Left colon (tissue), 2 donors: ENCODE results near the gene LRRC45. TPM values are rescaled to one million over a fixed set of nuclear protein-coding genes. Genes with fewer than 3 reads are reported as not detected.

ENCODE experiments used
- ATAC-seq: fragments of 200-7000 bp; cut with Tn5 transposase; one replicate; pipeline ENCODE4 v1.9.1; 2020; ENCODE audit warnings: mild to moderate bottlenecking, moderate library complexity
- DNase-seq, 2 donors: peaks; one replicate each; pipeline ENCODE4 v3.0.0-alpha.2; 2020
- intact Hi-C, 2 donors: fragments of 100-400 bp; cut with DNase I in 1 of 2; cut with micrococcal nuclease in 1 of 2; formaldehyde crosslinking; loops; one replicate each; pipeline versions ENCODE4 v1.11.2 to v1.14.0; 2022; cut with DNase I, micrococcal nuclease
- total RNA-seq, 2 donors: library from RNA; stranded (reverse); fragmentation: NEBNext Ultra II Directional; extraction: Animal tissue kit (Norgen Biotek cat#: 25700); gene quantifications; one replicate each; pipeline ENCODE4 v1.2.1, GENCODE V29; 2021
- donor health status: DM: no; HTN: no; CAD: no.
- donor health status: DM: yes; HTN: yes; CAD: no.

Gene LRRC45
- total RNA-seq, 2 donors from 2014 or later = 14.2 to 20.8 TPM

GRCh38 chr17:82004517-82005455 lies 18.3 kb upstream of the LRRC45 start:
- no peak for ATAC-seq
- intact Hi-C loops = no loop called here
- DNase-seq = no peak

GRCh38 chr17:82005701-82006348 lies 17.3 kb upstream of the LRRC45 start:
- intact Hi-C loops = no loop called here
- DNase-seq (no peak), ATAC-seq (no peak)

GRCh38 chr17:82006468-82007227 lies 16.5 kb upstream of the LRRC45 start:
- DNase-seq = no peak
- intact Hi-C loops = no loop called here
- ATAC-seq = no peak

- DNase-seq = no peak
- no peak for ATAC-seq
- intact Hi-C loops = no loop called here
These were observed 15.9 kb upstream of the LRRC45 start for GRCh38 chr17:82007228-82007494.

DNA sequence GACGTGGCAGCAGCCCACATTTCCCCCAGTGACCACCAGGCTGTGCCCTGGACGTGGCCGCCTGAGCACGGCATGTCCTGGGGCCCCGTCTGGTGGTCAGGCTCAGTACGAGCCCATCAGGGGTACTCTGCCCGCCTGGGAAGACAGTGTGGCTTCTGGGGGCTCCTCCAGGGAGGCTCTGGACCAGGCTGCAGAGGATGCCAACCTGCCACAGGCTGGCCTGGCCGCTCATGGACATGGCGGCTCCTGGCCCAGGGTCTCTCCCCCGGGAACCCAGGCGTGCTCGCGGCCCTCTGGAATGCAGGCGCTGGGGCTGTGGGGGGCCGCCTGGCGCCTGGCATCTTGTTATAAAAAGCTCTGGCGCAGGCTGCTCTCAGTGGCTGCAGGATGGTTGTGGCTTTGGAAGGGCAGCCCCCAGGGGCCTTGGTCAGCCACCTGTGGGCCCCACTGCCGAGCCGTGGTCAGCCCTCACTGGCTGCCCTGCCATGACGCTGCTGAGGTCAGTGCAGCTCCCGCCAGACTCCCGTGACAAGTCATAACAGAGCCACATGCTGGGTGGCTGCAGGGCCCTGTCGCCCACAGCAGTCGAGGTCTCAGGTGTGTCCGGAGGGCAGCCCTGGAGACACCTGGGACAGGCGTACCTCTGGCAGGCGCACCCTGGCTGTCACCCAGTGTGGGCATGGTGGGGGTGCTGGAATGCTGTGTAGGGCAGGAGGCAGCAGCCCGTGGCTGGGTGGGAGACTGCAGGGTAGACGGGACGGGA lies 15.4 kb upstream of the LRRC45 start:
- ATAC-seq (no peak), DNase-seq (no peak)
- intact Hi-C loops = no loop called here

- DNase-seq (no peak), ATAC-seq (no peak)
- intact Hi-C loops = no loop called here
These were observed 14.7 kb upstream of the LRRC45 start for GRCh38 chr17:82008258-82008940.

- no peak for ATAC-seq
- intact Hi-C loops = no loop called here
- no peak for DNase-seq
These were observed 14.1 kb upstream of the LRRC45 start for GRCh38 chr17:82008941-82009405.

DNA sequence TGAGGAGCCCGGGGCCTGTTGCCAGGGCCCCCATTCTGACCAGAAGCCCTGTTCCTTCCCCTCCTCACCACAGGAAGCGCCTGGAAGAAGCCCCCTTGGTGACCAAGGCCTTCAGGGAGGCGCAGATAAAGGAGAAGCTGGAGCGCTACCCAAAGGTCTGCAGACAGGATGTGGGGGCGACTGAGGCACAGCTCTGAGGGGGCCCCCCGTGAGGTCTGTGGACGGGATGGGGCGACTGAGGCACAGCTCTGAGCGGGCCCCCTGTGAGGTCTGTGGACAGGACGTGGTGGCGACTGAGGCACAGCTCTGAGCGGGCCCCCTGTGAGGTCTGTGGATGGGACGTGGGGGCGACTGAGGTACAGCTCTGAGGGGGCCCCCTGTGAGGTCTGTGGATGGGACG lies 13.7 kb upstream of the LRRC45 start:
- DNase-seq = no peak
- ATAC-seq = no peak
- intact Hi-C loops = no loop called here

GRCh38 chr17:82010575-82011525 lies 12.3 kb upstream of the LRRC45 start:
- ATAC-seq = no peak
- intact Hi-C loops = no loop called here

DNA sequence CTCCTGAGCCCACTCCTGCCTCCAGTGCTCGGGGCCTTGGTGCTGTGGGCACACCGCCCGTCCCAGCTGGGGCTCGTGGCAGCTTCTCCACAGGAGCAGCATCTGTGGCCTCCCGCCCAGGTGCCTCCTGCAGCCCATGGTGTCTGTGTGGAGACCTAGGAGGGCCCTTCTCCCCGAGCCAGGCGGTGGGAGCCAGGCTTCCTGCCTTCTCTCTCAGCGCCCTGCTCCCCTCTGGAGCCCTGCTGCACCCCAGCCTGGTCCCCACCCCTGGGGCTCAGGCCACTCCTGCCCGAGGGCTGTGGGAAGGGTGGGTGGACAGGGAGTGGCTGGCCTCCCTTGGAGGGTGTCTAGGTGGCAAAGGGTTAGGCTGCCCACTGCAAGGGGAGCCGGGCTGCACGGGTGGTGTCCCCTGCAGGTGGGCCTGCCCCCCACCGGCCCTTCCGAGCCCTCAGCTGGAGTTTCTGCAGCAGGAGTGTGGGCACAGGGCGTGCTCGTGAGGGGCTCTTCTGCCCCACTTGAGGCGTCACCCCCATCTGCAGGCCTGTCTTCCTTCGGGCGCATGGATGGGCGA lies 11.4 kb upstream of the LRRC45 start:
- ATAC-seq (no peak), DNase-seq (no peak)
- intact Hi-C loops = no loop called here

More at GRCh38 chr17:82010575-82011525, 12.3 kb upstream of the LRRC45 start:
- no peak for DNase-seq

- no peak for ATAC-seq
- no peak for DNase-seq
- intact Hi-C loops = no loop called here
These were observed 10.9 kb upstream of the LRRC45 start for GRCh38 chr17:82012261-82012639.

- ATAC-seq = no peak
- intact Hi-C loops = no loop called here
- no peak for DNase-seq
These were observed 10.3 kb upstream of the LRRC45 start for GRCh38 chr17:82012640-82013295.

- ATAC-seq (no peak), DNase-seq (no peak)
- intact Hi-C loops = no loop called here
These were observed 9.8 kb upstream of the LRRC45 start for GRCh38 chr17:82013341-82013740.

DNA sequence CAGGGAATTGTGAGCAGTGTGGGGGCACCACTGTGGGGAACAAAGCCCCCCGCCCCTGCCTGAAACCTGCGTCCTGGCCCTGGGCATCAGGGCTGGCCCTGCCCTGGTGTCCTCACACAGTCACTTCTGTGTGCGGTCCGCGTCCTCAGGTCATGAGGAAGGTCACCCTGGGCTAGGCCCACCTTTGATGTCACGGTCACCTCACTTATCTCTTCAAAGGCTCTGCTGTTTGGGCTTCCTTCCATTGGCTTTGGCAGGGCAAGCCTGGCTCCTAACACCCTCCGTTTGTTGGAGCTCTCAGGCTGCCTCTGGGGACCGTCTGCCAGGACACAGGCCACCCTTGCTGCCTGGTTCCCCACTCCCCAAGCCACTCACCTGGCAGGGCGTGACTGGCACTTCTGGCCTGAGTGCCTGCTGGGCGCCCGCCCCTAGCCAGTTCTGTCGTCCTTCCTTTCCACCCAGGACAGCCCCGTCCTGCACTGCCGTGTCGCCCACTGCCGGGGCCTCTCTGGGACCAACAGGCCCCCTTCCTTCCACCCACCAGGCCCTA lies 9.3 kb upstream of the LRRC45 start:
- DNase-seq = no peak
- no peak for ATAC-seq
- intact Hi-C loops = no loop called here

DNA sequence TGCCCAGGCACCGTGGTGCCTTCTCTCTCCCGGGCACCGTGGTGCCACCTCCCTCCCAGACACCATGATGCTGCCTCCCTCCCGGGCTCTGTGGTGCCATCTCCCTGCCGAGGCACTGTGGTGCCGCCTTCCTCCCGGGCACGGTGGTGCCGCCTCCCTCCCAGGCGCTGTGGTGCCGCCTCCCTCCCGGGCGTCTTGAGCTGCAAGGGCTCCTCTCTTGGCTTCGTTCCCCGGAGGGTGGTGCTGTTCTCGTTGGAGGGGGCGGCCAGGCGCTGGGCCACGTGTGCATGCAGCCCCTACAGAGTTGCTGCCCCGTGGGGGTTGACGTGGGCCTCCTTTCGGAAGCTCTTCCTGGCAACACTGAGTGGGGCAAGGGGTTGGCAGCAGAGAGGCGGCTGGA lies 8.7 kb upstream of the LRRC45 start:
- ATAC-seq (peak; percentile 53), DNase-seq (no peak)
- intact Hi-C loops = no loop called here

DNA sequence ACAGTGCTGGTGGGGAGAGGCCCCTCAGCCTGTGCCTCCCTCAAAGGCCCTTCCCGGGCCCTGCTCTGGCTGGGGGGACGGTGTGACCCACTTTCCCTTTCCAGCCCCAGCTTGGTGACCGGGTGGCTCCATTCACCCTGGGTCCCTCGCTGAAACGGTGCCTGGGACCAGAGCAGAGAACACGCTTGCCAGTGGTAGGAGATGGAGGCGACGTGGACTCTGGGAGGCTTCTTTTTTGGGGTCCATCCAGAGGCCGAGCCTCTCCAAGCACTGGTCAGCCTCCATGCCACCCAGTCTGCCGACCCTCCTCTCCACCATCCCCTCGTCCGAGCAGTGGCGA lies 8.2 kb upstream of the LRRC45 start:
- ATAC-seq = no peak
- intact Hi-C loops = loop anchor here in 1 of 2 donors (5.0 kb wide), 1 partner anchor 48 kb away; no protein-coding TSS in a partner anchor
- DNase-seq = no peak
